DOHH2 (cell line): ENCODE data around the gene DCANP1.

Source experiments
- H3F3A ChIP-seq: fragments of 200-600 bp; sonication (generic), shearing (Covaris generic); 2 replicates; pipeline ENCODE4 v1.6.0; 2016; ENCODE audit warnings: antibody characterized with exemption, mild to moderate bottlenecking; ENCODE audit not compliant: control insufficient read depth, insufficient read depth
- H3K27ac ChIP-seq: fragments of 200-600 bp; sonication (generic); 2 replicates; pipeline ENCODE4 v1.5.1; 2014; ENCODE audit warnings: low read depth, mild to moderate bottlenecking, low read length, moderate library complexity
- H3K27me3 ChIP-seq: fragments of 200-600 bp; sonication (generic); 2 replicates; pipeline ENCODE4 v1.6.1; 2014; ENCODE audit warnings: mild to moderate bottlenecking, low read length, mixed read lengths; ENCODE audit not compliant: control insufficient read depth
- H3K36me3 ChIP-seq: fragments of 200-600 bp; sonication (generic); 2 replicates; pipeline ENCODE4 v1.6.1; 2014; ENCODE audit warnings: mild to moderate bottlenecking, low read length, moderate library complexity, mixed read lengths; ENCODE audit not compliant: control insufficient read depth
- H3K4me1 ChIP-seq: fragments of 200-600 bp; sonication (generic); 2 replicates; pipeline ENCODE4 v1.6.1; 2014; ENCODE audit warnings: mild to moderate bottlenecking, low read length, mixed read lengths; ENCODE audit not compliant: control insufficient read depth
- H3K4me2 ChIP-seq: fragments of 200-600 bp; sonication (generic); 2 replicates; pipeline ENCODE4 v1.6.0; 2014; ENCODE audit warnings: mild to moderate bottlenecking, low read length, moderate library complexity
- H3K4me3 ChIP-seq: fragments of 200-600 bp; sonication (generic); 2 replicates; pipeline ENCODE4 v1.5.1; 2014; ENCODE audit warnings: mild to moderate bottlenecking, low read length, mixed read lengths
- H3K79me2 ChIP-seq: fragments of 200-600 bp; sonication (generic); 2 replicates; pipeline ENCODE4 v1.6.1; 2014; ENCODE audit warnings: mild to moderate bottlenecking, low read length, mixed read lengths; ENCODE audit not compliant: control insufficient read depth
- H3K9me2 ChIP-seq: fragments of 200-600 bp; sonication (generic); replicated peaks from 2 replicates; pipeline ENCODE4 v1.6.1; 2014; ENCODE audit warnings: mild to moderate bottlenecking, low read length, mixed read lengths; ENCODE audit not compliant: control insufficient read depth
- H3K9me3 ChIP-seq: fragments of 200-600 bp; sonication (generic); 2 replicates; pipeline ENCODE4 v1.6.1; 2014; ENCODE audit warnings: antibody characterized with exemption, low read length, mixed read lengths; ENCODE audit not compliant: control insufficient read depth, insufficient read depth
- H4K20me1 ChIP-seq: fragments of 200-600 bp; sonication (generic); 2 replicates; pipeline ENCODE4 v1.6.0; 2014; ENCODE audit warnings: low read depth, mild to moderate bottlenecking, antibody characterized with exemption, low read length, moderate library complexity; ENCODE audit not compliant: control insufficient read depth, insufficient read depth
- EZH2phosphoT487 ChIP-seq: fragments of 200-600 bp; sonication (generic); IDR thresholded peaks from 2 replicates; pipeline ENCODE4 v1.6.1; 2017; ENCODE audit warnings: borderline replicate concordance, mild to moderate bottlenecking, antibody characterized with exemption, low read length, moderate library complexity, mixed read lengths
- TF ChIP-seq, protein P1 (sequence below): fragments of 200-600 bp; sonication (generic); IDR thresholded peaks from one replicate; pipeline ENCODE4 v1.5.1; 2014; ENCODE audit warnings: antibody characterized with exemption, mild to moderate bottlenecking, low read depth, low read length; ENCODE audit not compliant: poor library complexity, severe bottlenecking

The DCANP1 gene

DNA sequence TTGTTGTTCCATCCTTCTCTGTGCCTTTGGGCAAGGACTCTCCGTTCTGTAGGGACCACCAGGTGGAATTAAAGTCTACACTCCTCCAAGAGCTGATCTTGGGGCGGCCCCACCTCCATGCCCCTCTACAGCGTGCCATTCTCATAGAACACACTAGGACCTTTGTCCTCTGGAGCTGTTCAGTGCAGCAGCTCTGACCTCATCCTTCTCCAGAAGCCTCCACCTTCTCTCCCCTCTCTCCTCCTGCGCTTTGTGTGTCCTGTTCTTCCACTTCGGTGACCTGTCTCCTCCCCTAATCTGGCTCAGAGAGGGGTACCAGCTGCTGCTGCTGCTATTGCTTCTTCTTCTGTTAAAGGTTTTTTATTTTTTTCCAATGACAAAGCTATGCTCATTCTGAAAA lies 46.3 kb downstream of the DCANP1 start:
- no peaks in the 10 kb centered on the region for H3K9me3 ChIP-seq
- peaks cover 27% of the 10 kb centered on the region for H3K36me3 ChIP-seq
- H3K4me2 ChIP-seq, result no peak overlapping the region
- no peak overlapping the region for H3K27ac ChIP-seq
- H3K4me3 ChIP-seq, result no peak overlapping the region
- peaks cover 34% of the 10 kb centered on the region for H3K4me1 ChIP-seq
- H3K79me2 ChIP-seq, result peaks cover 42% of the 10 kb centered on the region
- H3K27me3 ChIP-seq, result peaks cover 3% of the 10 kb centered on the region; the same call in 1 of the 2 replicates
- no peaks in the 10 kb centered on the region for H3F3A ChIP-seq
- peaks cover 15% of the 10 kb centered on the region for H4K20me1 ChIP-seq
- TF ChIP-seq, protein P1, sequence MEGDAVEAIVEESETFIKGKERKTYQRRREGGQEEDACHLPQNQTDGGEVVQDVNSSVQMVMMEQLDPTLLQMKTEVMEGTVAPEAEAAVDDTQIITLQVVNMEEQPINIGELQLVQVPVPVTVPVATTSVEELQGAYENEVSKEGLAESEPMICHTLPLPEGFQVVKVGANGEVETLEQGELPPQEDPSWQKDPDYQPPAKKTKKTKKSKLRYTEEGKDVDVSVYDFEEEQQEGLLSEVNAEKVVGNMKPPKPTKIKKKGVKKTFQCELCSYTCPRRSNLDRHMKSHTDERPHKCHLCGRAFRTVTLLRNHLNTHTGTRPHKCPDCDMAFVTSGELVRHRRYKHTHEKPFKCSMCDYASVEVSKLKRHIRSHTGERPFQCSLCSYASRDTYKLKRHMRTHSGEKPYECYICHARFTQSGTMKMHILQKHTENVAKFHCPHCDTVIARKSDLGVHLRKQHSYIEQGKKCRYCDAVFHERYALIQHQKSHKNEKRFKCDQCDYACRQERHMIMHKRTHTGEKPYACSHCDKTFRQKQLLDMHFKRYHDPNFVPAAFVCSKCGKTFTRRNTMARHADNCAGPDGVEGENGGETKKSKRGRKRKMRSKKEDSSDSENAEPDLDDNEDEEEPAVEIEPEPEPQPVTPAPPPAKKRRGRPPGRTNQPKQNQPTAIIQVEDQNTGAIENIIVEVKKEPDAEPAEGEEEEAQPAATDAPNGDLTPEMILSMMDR, result no peak
- no peak for TF ChIP-seq EZH2phosphoT487
- H3K9me2 ChIP-seq, result no peaks in the 10 kb centered on the region

GRCh38 chr5:135399794-135400542 lies 47.2 kb downstream of the DCANP1 start:
- peak overlapping the region; percentile 86 for H3K4me2 ChIP-seq
- peak overlapping the region; percentile 68 for H3K27ac ChIP-seq
- peak overlapping the region; percentile 84 for H3K4me3 ChIP-seq
- H3K9me3 ChIP-seq, result no peaks in the 10 kb centered on the region
- peaks cover 36% of the 10 kb centered on the region for H3K36me3 ChIP-seq
- no peaks in the 10 kb centered on the region for H3F3A ChIP-seq
- peaks cover 51% of the 10 kb centered on the region for H3K79me2 ChIP-seq
- H3K4me1 ChIP-seq, result peaks cover 43% of the 10 kb centered on the region
- H4K20me1 ChIP-seq, result peaks cover 21% of the 10 kb centered on the region
- H3K9me2 ChIP-seq, result no peaks in the 10 kb centered on the region
- TF ChIP-seq, protein P1, result no peak
- TF ChIP-seq EZH2phosphoT487, result no peak
- peaks cover under 1% of the 10 kb centered on the region; the same call in 1 of the 2 replicates for H3K27me3 ChIP-seq

- peak within 1 kb of the TSS; percentile 84 for H3K4me3 ChIP-seq
- peak within 1 kb of the TSS; percentile 94 for H3K4me2 ChIP-seq
- H3K79me2 ChIP-seq, result peaks cover 60% of the 10 kb centered on the region
- no peaks in the 10 kb centered on the region for H3F3A ChIP-seq
- H3K36me3 ChIP-seq, result peaks cover 43% of the 10 kb centered on the region
- H3K27me3 ChIP-seq, result no peaks in the 10 kb centered on the region
- TF ChIP-seq, protein P1, result no peak
- TF ChIP-seq EZH2phosphoT487, result no peak
- peaks cover 27% of the 10 kb centered on the region for H4K20me1 ChIP-seq
- no peaks in the 10 kb centered on the region for H3K9me2 ChIP-seq
- no peaks in the 10 kb centered on the region for H3K9me3 ChIP-seq
- peaks cover 45% of the 10 kb centered on the region for H3K4me1 ChIP-seq
- H3K27ac ChIP-seq, result peak within 1 kb of the TSS; percentile 68
Observed at GRCh38 chr5:135398855-135399793, 48.0 kb downstream of the DCANP1 start, which contains the start of gene MACROH2A1. Gene MACROH2A1, minus strand, starts transcription at chr5:135399231. Its CDS starts 10,138 bp downstream, at chr5:135389093.
